ENCODE results near the gene ABCB9. TPM values are rescaled to one million over a fixed set of nuclear protein-coding genes. Genes with fewer than 3 reads are reported as not detected.

ABCB9 gene
- total and polyA plus RNA-seq, 2 experiments from 2014 or later = 9.7 to 10.0 TPM

- Histone ChIP-seq H3K36me3 (no peaks in the 10 kb centered on the region), H3K27me3 (no peaks in the 10 kb centered on the region), H3K4me3 (no peak overlapping the region), H3K27ac (no peak overlapping the region), H3K9me3 (ENCODE audit: low read depth) (no peaks in the 10 kb centered on the region), H3K4me1 (ENCODE audit: low read depth) (peaks cover 27% of the 10 kb centered on the region)
- DNase-seq (ENCODE audit: low read depth in 1 of 2, low spot score in 1 of 2) = no peak
- TF ChIP-seq, protein P1, sequence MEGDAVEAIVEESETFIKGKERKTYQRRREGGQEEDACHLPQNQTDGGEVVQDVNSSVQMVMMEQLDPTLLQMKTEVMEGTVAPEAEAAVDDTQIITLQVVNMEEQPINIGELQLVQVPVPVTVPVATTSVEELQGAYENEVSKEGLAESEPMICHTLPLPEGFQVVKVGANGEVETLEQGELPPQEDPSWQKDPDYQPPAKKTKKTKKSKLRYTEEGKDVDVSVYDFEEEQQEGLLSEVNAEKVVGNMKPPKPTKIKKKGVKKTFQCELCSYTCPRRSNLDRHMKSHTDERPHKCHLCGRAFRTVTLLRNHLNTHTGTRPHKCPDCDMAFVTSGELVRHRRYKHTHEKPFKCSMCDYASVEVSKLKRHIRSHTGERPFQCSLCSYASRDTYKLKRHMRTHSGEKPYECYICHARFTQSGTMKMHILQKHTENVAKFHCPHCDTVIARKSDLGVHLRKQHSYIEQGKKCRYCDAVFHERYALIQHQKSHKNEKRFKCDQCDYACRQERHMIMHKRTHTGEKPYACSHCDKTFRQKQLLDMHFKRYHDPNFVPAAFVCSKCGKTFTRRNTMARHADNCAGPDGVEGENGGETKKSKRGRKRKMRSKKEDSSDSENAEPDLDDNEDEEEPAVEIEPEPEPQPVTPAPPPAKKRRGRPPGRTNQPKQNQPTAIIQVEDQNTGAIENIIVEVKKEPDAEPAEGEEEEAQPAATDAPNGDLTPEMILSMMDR (IDR thresholded peaks at IDR 0.05; ENCODE audit: low read depth, low read length) = no peak
These were observed 82.0 kb downstream of the ABCB9 start for GRCh38 chr12:122884091-122884826.

GRCh38 chr12:122882908-122883558 is 83.2 kb downstream of the ABCB9 start:
- H3K27ac ChIP-seq = no peak overlapping the region
- no peaks in the 10 kb centered on the region for H3K27me3 ChIP-seq
- TF ChIP-seq, protein P1 (IDR thresholded peaks at IDR 0.05; ENCODE audit: low read depth, low read length) = no peak

DNA sequence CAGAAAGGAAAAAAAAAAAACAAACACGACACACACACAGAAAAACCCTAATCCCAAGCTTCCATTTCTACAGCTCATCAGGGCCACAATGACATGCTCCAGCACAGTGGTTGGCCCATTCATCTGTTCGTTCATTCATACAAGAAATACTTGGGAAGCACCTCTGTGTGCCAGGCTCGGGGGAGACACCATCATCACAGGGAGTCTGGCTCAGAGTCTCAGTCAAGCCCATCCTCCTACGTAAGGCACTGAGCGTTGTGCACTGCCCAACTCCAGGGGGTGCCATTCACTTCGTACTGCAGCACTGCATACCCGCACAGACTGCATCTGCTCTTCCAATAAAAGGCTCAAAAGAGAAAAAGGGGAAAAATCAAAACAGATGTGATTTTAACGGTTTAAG is 85.6 kb downstream of the ABCB9 start:
- TF ChIP-seq, protein P1 (IDR thresholded peaks at IDR 0.05; ENCODE audit: low read depth, low read length) = peak; percentile 69
- no peaks in the 10 kb centered on the region for H3K36me3 ChIP-seq
- H3K9me3 ChIP-seq (ENCODE audit: low read depth) = no peaks in the 10 kb centered on the region
- H3K4me3 ChIP-seq = no peak overlapping the region
- no peak overlapping the region for H3K27ac ChIP-seq
- DNase-seq (ENCODE audit: low read depth in 1 of 2, low spot score in 1 of 2) = peak in 1 of 2 donors; percentile 73
- H3K4me1 ChIP-seq (ENCODE audit: low read depth) = peaks cover 10% of the 10 kb centered on the region
- no peaks in the 10 kb centered on the region for H3K27me3 ChIP-seq

More at GRCh38 chr12:122882908-122883558, 83.2 kb downstream of the ABCB9 start:
- no peaks in the 10 kb centered on the region for H3K9me3 ChIP-seq (ENCODE audit: low read depth)
- no peak for DNase-seq (ENCODE audit: low read depth in 1 of 2, low spot score in 1 of 2)
- no peak overlapping the region for H3K4me3 ChIP-seq
- H3K36me3 ChIP-seq = no peaks in the 10 kb centered on the region
- H3K4me1 ChIP-seq (ENCODE audit: low read depth) = peaks cover 15% of the 10 kb centered on the region

DNA sequence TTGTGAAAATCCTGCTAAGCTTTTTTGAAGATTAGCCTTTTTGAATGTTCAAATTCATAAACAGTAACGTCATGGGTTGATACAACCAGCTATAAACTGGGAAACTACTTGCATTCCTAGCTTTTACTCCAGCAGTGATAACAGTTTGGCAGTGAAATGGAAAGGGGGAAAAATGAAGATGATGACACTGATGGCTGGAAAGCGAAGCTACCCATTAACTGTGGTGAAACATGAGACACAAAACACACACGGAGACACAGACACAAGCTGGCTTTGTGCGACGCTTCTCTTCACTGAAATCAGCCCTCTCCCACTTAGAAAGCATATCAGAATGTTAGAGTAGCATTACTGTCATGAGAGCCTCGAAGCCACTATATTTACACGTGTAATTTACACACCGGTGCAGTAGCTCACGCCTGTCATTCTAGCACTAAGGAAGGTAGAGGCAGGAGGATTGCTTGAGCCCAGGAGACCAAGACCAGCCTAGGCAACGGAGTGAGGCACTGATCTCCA is 86.1 kb downstream of the ABCB9 start:
- Histone ChIP-seq H3K27me3 (no peaks in the 10 kb centered on the region), H3K4me3 (no peak overlapping the region), H3K36me3 (no peaks in the 10 kb centered on the region), H3K4me1 (ENCODE audit: low read depth) (peaks cover 10% of the 10 kb centered on the region), H3K9me3 (ENCODE audit: low read depth) (no peaks in the 10 kb centered on the region), H3K27ac (no peak overlapping the region)
- TF ChIP-seq, protein P1 (IDR thresholded peaks at IDR 0.05; ENCODE audit: low read depth, low read length) = no peak
- DNase-seq (ENCODE audit: low read depth in 1 of 2, low spot score in 1 of 2) = peak in 1 of 2 donors; percentile 82

Other genes starting within 250 kb of the ABCB9 start
- not detected in 2 replicates for gene HCAR3, start 249.7 kb downstream of the ABCB9 start, total RNA-seq
- not detected in 2 replicates for gene HCAR3, start 249.7 kb downstream of the ABCB9 start, polyA plus RNA-seq
- gene HCAR1, start 235.6 kb downstream of the ABCB9 start, total RNA-seq = not detected in 2 replicates
- gene HCAR1, start 235.6 kb downstream of the ABCB9 start, polyA plus RNA-seq = not detected in 2 replicates
- gene DENR, start 213.6 kb downstream of the ABCB9 start, total RNA-seq = 23.6 and 31.7 TPM in 2 replicates
- 87.6 and 88.2 TPM in 2 replicates for gene DENR, start 213.6 kb downstream of the ABCB9 start, polyA plus RNA-seq
- 0.63 and 1.3 TPM in 2 replicates for gene CCDC62, start 191.9 kb downstream of the ABCB9 start, total RNA-seq
- gene CCDC62, start 191.9 kb downstream of the ABCB9 start, polyA plus RNA-seq = 0.37 and 0.46 TPM in 2 replicates
- gene HIP1R, start 131.0 kb downstream of the ABCB9 start, total RNA-seq = 36.1 and 38.4 TPM in 2 replicates
- 16.3 and 18.3 TPM in 2 replicates for gene HIP1R, start 131.0 kb downstream of the ABCB9 start, polyA plus RNA-seq
- 47.3 and 52.1 TPM in 2 replicates for gene VPS37B, start 70.3 kb downstream of the ABCB9 start, total RNA-seq
- gene VPS37B, start 70.3 kb downstream of the ABCB9 start, polyA plus RNA-seq = 31.7 and 47.4 TPM in 2 replicates
- 39.3 and 44.4 TPM in 2 replicates for gene OGFOD2, start 8.8 kb upstream of the ABCB9 start, total RNA-seq
- gene OGFOD2, start 8.8 kb upstream of the ABCB9 start, polyA plus RNA-seq = 22.8 and 41.8 TPM in 2 replicates
- 204 and 253 TPM in 2 replicates for gene ARL6IP4, start 14.2 kb upstream of the ABCB9 start, total RNA-seq
- 274 and 323 TPM in 2 replicates for gene ARL6IP4, start 14.2 kb upstream of the ABCB9 start, polyA plus RNA-seq
- gene PITPNM2, start 184.6 kb upstream of the ABCB9 start, total RNA-seq = 3.7 and 5.6 TPM in 2 replicates
- gene PITPNM2, start 184.6 kb upstream of the ABCB9 start, polyA plus RNA-seq = 2.9 and 4.8 TPM in 2 replicates

Measured in cardiac muscle cell (in vitro differentiated cells and primary cell).